HepG2 (cell line): Measurements from ENCODE around the gene STK39.

ENCODE experiments used
- ELK4 ChIP-seq: sonication (generic); formaldehyde crosslinking; IDR thresholded peaks from 2 replicates; pipeline ENCODE4 v1.9.0; 2021; ENCODE audit warnings: missing genetic modification reagents, borderline replicate concordance
- RFX3 ChIP-seq: IDR thresholded peaks from 2 replicates; pipeline ENCODE4 v1.6.1; 2016; ENCODE audit warnings: missing biosample characterization, missing genetic modification reagents
- TRIM24 ChIP-seq: sonication (generic); formaldehyde crosslinking; IDR thresholded peaks from 2 replicates; pipeline ENCODE4 v1.8.0; 2022; ENCODE audit warnings: mild to moderate bottlenecking, missing genetic modification reagents
- ZNF232 ChIP-seq: sonication (generic); formaldehyde crosslinking; IDR thresholded peaks from 2 replicates; pipeline ENCODE4 v1.4.0; 2020; ENCODE audit warnings: missing genetic modification reagents, borderline replicate concordance
- ZNF431 ChIP-seq: sonication (generic); formaldehyde crosslinking; IDR thresholded peaks from 2 replicates; pipeline ENCODE4 v1.9.0; 2022; ENCODE audit warnings: missing genetic modification reagents, low read depth, mild to moderate bottlenecking, borderline replicate concordance
- ZNF672 ChIP-seq: sonication (generic); formaldehyde crosslinking; IDR thresholded peaks from 2 replicates; pipeline ENCODE4 v1.8.1; 2022; ENCODE audit warnings: missing genetic modification reagents
- TF ChIP-seq, protein P1 (sequence below), 2 experiments: sonication (generic) in 1 of 2; formaldehyde crosslinking in 1 of 2; IDR thresholded peaks; 2 replicates each; pipeline versions ENCODE4 v1.5.1 to v1.6.1; 2011 to 2020; ENCODE audit warnings: borderline replicate concordance in 1 of 2, low read depth in 1 of 2, low read length in 1 of 2, mild to moderate bottlenecking in 1 of 2, missing genetic modification reagents in 1 of 2, moderate library complexity in 1 of 2

DNA sequence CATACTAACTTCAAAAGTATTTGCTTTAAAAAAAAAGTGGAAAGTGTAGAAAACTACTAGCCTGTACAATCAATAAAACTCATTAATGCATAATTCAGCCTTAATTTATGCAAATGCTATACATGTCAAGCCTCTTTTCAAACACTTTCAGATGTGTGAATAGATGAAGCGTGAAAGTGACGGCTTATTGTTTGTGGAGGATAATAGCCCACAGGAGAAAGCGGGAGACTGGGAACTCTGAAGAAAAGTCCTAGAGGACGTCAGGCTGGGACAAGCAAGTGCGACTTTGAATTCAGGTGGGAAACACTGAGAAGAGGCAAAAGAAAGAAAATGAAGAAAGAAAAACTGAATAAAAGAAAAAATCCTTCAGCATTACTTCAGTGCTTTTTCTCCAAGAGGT is 108.5 kb downstream of the STK39 start:
- TF ChIP-seq ELK4 (CRISPR knock-in tag), result no peak
- no peak for TF ChIP-seq ZNF672 (CRISPR knock-in tag)
- TF ChIP-seq TRIM24 (CRISPR knock-in tag), result no peak
- TF ChIP-seq ZNF232 (CRISPR knock-in tag), result no peak
- no peak for TF ChIP-seq ZNF431 (CRISPR knock-in tag)
- TF ChIP-seq RFX3, result no peak
- TF ChIP-seq, protein P1, sequence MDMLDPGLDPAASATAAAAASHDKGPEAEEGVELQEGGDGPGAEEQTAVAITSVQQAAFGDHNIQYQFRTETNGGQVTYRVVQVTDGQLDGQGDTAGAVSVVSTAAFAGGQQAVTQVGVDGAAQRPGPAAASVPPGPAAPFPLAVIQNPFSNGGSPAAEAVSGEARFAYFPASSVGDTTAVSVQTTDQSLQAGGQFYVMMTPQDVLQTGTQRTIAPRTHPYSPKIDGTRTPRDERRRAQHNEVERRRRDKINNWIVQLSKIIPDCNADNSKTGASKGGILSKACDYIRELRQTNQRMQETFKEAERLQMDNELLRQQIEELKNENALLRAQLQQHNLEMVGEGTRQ (IDR thresholded peaks at IDR 0.05; ENCODE audit: low read depth, low read length), result no peak
- TF ChIP-seq, protein P1 (CRISPR knock-in tag; IDR thresholded peaks at IDR 0.05; ENCODE audit: borderline replicate concordance), result no peak
